ENCODE data around the gene ACACA. TPM values are rescaled to one million over a fixed set of nuclear protein-coding genes. Genes with fewer than 3 reads are reported as not detected.
A peak's percentile ranks its signal among the peaks of the same experiment; 100 is the strongest.

The ACACA gene
- total and polyA plus RNA-seq, 2 experiments from 2014 or later, result 59.6 to 164 TPM

DNA sequence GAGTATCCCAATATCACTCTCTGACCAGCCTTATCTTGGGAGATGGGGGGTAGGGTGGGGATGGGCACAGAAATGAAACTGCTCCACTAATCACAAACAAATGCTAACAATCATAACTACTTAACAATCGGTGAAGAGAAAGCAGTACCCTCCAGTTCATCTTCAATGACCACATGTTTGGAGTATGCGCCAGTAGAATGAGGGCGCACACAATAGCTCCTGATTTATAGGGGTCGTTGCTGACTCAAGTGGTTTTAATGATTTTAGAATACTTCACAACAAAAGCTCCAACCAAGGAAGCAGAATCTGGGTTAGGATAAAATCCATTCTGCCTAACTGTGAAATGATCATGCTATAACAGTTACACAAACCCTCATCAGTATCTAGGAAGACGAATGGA, 273.5 kb downstream of the ACACA start:
- no peak overlapping the region for H2AFZ ChIP-seq
- H3K27me3 ChIP-seq (ENCODE audit: insufficient read depth), result no peaks in the 10 kb centered on the region
- peak overlapping the region; percentile 35 for H3K27ac ChIP-seq (ENCODE audit: low read depth)
- peaks cover 8% of the 10 kb centered on the region; the same call in 1 of the 2 replicates for H3F3A ChIP-seq (replicated peaks; ENCODE audit: low read depth)
- H3K4me1 ChIP-seq (ENCODE audit: insufficient read depth), result peaks cover 61% of the 10 kb centered on the region
- no peak overlapping the region for H3K4me2 ChIP-seq
- Mint-ChIP-seq H3K4me1 (peaks cover 58% of the 10 kb centered on the region), H3K36me3 (ENCODE audit: low read depth) (peaks cover 10% of the 10 kb centered on the region), H3K9me3 (no peaks in the 10 kb centered on the region), H3K4me3 (no peak overlapping the region), H3K27ac (0 out of 2 replicates have a peak overlapping the region, but pooled peaks have one; percentile 29), H3K27me3 (ENCODE audit: insufficient read depth, low read depth, poor library complexity) (peaks cover 8% of the 10 kb centered on the region)
- H3K4me3 ChIP-seq, result no peak overlapping the region
- ATAC-seq, result no peak
- no peaks in the 10 kb centered on the region for H3K79me2 ChIP-seq (replicated peaks; ENCODE audit: insufficient read depth)
- H3K36me3 ChIP-seq (ENCODE audit: insufficient read depth), result peaks cover 20% of the 10 kb centered on the region
- no peaks in the 10 kb centered on the region for H4K20me1 ChIP-seq (replicated peaks; ENCODE audit: insufficient read depth)
- no peak for DNase-seq (ENCODE audit: low spot score)
- H3K9me2 ChIP-seq (ENCODE audit: insufficient read depth), result no peaks in the 10 kb centered on the region
- TF ChIP-seq ZNF114 (CRISPR knock-in tag; IDR thresholded peaks at IDR 0.05) (no peak), ZNF331 (CRISPR knock-in tag; IDR thresholded peaks at IDR 0.05; ENCODE audit: low read depth) (no peak), CREB1 (CRISPR knock-in tag; IDR thresholded peaks at IDR 0.05; ENCODE audit: low read depth) (no peak), JUNB (IDR thresholded peaks at IDR 0.05; ENCODE audit: unreplicated experiment) (no peak), EZH2 (IDR thresholded peaks at IDR 0.05; ENCODE audit: low read depth, unreplicated experiment) (no peak), STAT1 (IDR thresholded peaks at IDR 0.05; ENCODE audit: unreplicated experiment) (no peak), EZH2phosphoT487 (IDR thresholded peaks at IDR 0.05; ENCODE audit: unreplicated experiment) (no peak), POLR2AphosphoS5 (IDR thresholded peaks at IDR 0.05; ENCODE audit: low read depth) (no peak), NANOG (IDR thresholded peaks at IDR 0.05; ENCODE audit: borderline replicate concordance) (no peak)
- TF ChIP-seq, protein P1, sequence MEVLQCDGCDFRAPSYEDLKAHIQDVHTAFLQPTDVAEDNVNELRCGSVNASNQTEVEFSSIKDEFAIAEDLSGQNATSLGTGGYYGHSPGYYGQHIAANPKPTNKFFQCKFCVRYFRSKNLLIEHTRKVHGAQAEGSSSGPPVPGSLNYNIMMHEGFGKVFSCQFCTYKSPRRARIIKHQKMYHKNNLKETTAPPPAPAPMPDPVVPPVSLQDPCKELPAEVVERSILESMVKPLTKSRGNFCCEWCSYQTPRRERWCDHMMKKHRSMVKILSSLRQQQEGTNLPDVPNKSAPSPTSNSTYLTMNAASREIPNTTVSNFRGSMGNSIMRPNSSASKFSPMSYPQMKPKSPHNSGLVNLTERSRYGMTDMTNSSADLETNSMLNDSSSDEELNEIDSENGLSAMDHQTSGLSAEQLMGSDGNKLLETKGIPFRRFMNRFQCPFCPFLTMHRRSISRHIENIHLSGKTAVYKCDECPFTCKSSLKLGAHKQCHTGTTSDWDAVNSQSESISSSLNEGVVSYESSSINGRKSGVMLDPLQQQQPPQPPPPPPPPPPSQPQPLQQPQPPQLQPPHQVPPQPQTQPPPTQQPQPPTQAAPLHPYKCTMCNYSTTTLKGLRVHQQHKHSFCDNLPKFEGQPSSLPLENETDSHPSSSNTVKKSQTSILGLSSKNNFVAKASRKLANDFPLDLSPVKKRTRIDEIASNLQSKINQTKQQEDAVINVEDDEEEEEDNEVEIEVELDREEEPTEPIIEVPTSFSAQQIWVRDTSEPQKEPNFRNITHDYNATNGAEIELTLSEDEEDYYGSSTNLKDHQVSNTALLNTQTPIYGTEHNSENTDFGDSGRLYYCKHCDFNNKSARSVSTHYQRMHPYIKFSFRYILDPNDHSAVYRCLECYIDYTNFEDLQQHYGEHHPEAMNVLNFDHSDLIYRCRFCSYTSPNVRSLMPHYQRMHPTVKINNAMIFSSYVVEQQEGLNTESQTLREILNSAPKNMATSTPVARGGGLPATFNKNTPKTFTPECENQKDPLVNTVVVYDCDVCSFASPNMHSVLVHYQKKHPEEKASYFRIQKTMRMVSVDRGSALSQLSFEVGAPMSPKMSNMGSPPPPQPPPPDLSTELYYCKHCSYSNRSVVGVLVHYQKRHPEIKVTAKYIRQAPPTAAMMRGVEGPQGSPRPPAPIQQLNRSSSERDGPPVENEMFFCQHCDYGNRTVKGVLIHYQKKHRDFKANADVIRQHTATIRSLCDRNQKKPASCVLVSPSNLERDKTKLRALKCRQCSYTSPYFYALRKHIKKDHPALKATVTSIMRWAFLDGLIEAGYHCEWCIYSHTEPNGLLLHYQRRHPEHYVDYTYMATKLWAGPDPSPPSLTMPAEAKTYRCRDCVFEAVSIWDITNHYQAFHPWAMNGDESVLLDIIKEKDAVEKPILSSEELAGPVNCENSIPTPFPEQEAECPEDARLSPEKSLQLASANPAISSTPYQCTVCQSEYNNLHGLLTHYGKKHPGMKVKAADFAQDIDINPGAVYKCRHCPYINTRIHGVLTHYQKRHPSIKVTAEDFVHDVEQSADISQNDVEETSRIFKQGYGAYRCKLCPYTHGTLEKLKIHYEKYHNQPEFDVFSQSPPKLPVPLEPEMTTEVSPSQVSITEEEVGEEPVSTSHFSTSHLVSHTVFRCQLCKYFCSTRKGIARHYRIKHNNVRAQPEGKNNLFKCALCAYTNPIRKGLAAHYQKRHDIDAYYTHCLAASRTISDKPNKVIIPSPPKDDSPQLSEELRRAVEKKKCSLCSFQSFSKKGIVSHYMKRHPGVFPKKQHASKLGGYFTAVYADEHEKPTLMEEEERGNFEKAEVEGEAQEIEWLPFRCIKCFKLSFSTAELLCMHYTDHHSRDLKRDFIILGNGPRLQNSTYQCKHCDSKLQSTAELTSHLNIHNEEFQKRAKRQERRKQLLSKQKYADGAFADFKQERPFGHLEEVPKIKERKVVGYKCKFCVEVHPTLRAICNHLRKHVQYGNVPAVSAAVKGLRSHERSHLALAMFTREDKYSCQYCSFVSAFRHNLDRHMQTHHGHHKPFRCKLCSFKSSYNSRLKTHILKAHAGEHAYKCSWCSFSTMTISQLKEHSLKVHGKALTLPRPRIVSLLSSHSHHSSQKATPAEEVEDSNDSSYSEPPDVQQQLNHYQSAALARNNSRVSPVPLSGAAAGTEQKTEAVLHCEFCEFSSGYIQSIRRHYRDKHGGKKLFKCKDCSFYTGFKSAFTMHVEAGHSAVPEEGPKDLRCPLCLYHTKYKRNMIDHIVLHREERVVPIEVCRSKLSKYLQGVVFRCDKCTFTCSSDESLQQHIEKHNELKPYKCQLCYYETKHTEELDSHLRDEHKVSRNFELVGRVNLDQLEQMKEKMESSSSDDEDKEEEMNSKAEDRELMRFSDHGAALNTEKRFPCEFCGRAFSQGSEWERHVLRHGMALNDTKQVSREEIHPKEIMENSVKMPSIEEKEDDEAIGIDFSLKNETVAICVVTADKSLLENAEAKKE (CRISPR knock-in tag; IDR thresholded peaks at IDR 0.05), result no peak
- TF ChIP-seq, protein P2, sequence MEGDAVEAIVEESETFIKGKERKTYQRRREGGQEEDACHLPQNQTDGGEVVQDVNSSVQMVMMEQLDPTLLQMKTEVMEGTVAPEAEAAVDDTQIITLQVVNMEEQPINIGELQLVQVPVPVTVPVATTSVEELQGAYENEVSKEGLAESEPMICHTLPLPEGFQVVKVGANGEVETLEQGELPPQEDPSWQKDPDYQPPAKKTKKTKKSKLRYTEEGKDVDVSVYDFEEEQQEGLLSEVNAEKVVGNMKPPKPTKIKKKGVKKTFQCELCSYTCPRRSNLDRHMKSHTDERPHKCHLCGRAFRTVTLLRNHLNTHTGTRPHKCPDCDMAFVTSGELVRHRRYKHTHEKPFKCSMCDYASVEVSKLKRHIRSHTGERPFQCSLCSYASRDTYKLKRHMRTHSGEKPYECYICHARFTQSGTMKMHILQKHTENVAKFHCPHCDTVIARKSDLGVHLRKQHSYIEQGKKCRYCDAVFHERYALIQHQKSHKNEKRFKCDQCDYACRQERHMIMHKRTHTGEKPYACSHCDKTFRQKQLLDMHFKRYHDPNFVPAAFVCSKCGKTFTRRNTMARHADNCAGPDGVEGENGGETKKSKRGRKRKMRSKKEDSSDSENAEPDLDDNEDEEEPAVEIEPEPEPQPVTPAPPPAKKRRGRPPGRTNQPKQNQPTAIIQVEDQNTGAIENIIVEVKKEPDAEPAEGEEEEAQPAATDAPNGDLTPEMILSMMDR (conservative IDR thresholded peaks at IDR 0.05; ENCODE audit: low read depth in 2 of 2), result no peak
- TF ChIP-seq, protein P3, sequence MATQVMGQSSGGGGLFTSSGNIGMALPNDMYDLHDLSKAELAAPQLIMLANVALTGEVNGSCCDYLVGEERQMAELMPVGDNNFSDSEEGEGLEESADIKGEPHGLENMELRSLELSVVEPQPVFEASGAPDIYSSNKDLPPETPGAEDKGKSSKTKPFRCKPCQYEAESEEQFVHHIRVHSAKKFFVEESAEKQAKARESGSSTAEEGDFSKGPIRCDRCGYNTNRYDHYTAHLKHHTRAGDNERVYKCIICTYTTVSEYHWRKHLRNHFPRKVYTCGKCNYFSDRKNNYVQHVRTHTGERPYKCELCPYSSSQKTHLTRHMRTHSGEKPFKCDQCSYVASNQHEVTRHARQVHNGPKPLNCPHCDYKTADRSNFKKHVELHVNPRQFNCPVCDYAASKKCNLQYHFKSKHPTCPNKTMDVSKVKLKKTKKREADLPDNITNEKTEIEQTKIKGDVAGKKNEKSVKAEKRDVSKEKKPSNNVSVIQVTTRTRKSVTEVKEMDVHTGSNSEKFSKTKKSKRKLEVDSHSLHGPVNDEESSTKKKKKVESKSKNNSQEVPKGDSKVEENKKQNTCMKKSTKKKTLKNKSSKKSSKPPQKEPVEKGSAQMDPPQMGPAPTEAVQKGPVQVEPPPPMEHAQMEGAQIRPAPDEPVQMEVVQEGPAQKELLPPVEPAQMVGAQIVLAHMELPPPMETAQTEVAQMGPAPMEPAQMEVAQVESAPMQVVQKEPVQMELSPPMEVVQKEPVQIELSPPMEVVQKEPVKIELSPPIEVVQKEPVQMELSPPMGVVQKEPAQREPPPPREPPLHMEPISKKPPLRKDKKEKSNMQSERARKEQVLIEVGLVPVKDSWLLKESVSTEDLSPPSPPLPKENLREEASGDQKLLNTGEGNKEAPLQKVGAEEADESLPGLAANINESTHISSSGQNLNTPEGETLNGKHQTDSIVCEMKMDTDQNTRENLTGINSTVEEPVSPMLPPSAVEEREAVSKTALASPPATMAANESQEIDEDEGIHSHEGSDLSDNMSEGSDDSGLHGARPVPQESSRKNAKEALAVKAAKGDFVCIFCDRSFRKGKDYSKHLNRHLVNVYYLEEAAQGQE (IDR thresholded peaks at IDR 0.05; ENCODE audit: unreplicated experiment), result no peak
- TF ChIP-seq, protein P4, sequence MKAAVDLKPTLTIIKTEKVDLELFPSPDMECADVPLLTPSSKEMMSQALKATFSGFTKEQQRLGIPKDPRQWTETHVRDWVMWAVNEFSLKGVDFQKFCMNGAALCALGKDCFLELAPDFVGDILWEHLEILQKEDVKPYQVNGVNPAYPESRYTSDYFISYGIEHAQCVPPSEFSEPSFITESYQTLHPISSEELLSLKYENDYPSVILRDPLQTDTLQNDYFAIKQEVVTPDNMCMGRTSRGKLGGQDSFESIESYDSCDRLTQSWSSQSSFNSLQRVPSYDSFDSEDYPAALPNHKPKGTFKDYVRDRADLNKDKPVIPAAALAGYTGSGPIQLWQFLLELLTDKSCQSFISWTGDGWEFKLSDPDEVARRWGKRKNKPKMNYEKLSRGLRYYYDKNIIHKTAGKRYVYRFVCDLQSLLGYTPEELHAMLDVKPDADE (IDR thresholded peaks at IDR 0.05), result no peak

Measured in GM23338 (cell line).